CD14-positive monocyte (primary cell): ENCODE data around the gene POMT1. TPM values are rescaled to one million over a fixed set of nuclear protein-coding genes. Genes with fewer than 3 reads are reported as not detected.

Source experiments
- DNase-seq, 3 donors: peaks; one replicate each; pipeline ENCODE4 v3.0.0-alpha.2; 2011 to 2022
- H2AFZ ChIP-seq: 2 replicates; pipeline ENCODE4 v1.6.0; 2012; ENCODE audit warnings: mild to moderate bottlenecking, low read depth, low read length, inconsistent platforms; ENCODE audit not compliant: insufficient read depth, poor library complexity, severe bottlenecking
- H3K27ac ChIP-seq, 2 donors: 1 replicate in 1 of 2; 2 replicates in 1 of 2; pipeline ENCODE4 v1.5.1; 2012 to 2013; ENCODE audit warnings: low read length in 2 of 2, control low read depth in 1 of 2, inconsistent platforms in 1 of 2, low read depth in 1 of 2, mild to moderate bottlenecking in 1 of 2
- H3K27me3 ChIP-seq, 2 donors: one replicate each; pipeline versions ENCODE4 v1.6.0 to v1.6.1; 2011 to 2013; ENCODE audit warnings: low read length in 2 of 2; ENCODE audit not compliant: control insufficient read depth in 2 of 2, insufficient read depth in 2 of 2
- H3K36me3 ChIP-seq, 2 donors: replicated peaks in 1 of 2; 1 replicate in 1 of 2; 2 replicates in 1 of 2; pipeline versions ENCODE4 v1.5.1 to v1.6.1; 2012 to 2013; ENCODE audit warnings: low read length in 2 of 2, control low read depth in 1 of 2, inconsistent platforms in 1 of 2, mild to moderate bottlenecking in 1 of 2; ENCODE audit not compliant: insufficient read depth in 2 of 2, control insufficient read depth in 1 of 2
- H3K4me1 ChIP-seq, 2 donors: 1 replicate in 1 of 2; 2 replicates in 1 of 2; pipeline versions ENCODE4 v1.5.1 to v1.6.1; 2012 to 2013; ENCODE audit warnings: low read length in 2 of 2, control low read depth in 1 of 2, inconsistent platforms in 1 of 2, mild to moderate bottlenecking in 1 of 2, moderate library complexity in 1 of 2; ENCODE audit not compliant: insufficient read depth in 2 of 2, control insufficient read depth in 1 of 2
- H3K4me2 ChIP-seq: replicated peaks from 2 replicates; pipeline ENCODE3; 2012; ENCODE audit warnings: low read length, moderate library complexity, mild to moderate bottlenecking; ENCODE audit not compliant: poor library complexity, severe bottlenecking; ENCODE audit errors: extremely low read depth
- H3K4me3 ChIP-seq, 3 experiments: fragments of 200-600 bp in 1 of 3; sonication (generic) in 1 of 3; replicated peaks in 1 of 3; 1 replicate in 2 of 3; 2 replicates in 1 of 3; pipeline ENCODE4 v1.5.1; 2011 to 2013; ENCODE audit warnings: low read length in 3 of 3, mild to moderate bottlenecking in 3 of 3, control low read depth in 2 of 3, low read depth in 2 of 3, inconsistent platforms in 1 of 3, moderate library complexity in 1 of 3
- H3K79me2 ChIP-seq: 2 replicates; pipeline ENCODE4 v1.6.0; 2012; ENCODE audit warnings: mild to moderate bottlenecking, control low read depth, inconsistent platforms, low read length, moderate library complexity; ENCODE audit not compliant: insufficient read depth
- H3K9ac ChIP-seq: 2 replicates; pipeline ENCODE4 v1.6.0; 2017; ENCODE audit warnings: low read length, mild to moderate bottlenecking; ENCODE audit not compliant: insufficient read depth, poor library complexity, severe bottlenecking
- H3K9me3 ChIP-seq, 2 donors: replicated peaks in 1 of 2; 1 replicate in 1 of 2; 2 replicates in 1 of 2; pipeline versions ENCODE4 v1.5.1 to v1.6.1; 2012 to 2013; ENCODE audit warnings: low read length in 2 of 2, control low read depth in 1 of 2; ENCODE audit not compliant: control insufficient read depth in 1 of 2, insufficient read depth in 1 of 2
- H4K20me1 ChIP-seq: 2 replicates; pipeline ENCODE4 v1.6.0; 2012; ENCODE audit warnings: mild to moderate bottlenecking, low read length, control low read depth, moderate library complexity; ENCODE audit not compliant: insufficient read depth
- H3K27ac Mint-ChIP-seq, 7 donors: one replicate each; pipeline ENCODE4 v1.8.0; 2020; ENCODE audit warnings: mild to moderate bottlenecking in 7 of 7, mixed read lengths in 7 of 7, moderate library complexity in 6 of 7, inconsistent platforms in 2 of 7
- H3K27me3 Mint-ChIP-seq, 3 donors: one replicate each; pipeline ENCODE4 v1.8.0; 2021 to 2022; ENCODE audit warnings: low read depth in 3 of 3, mild to moderate bottlenecking in 3 of 3, mixed read lengths in 3 of 3, moderate library complexity in 3 of 3, inconsistent platforms in 1 of 3
- H3K36me3 Mint-ChIP-seq, 2 donors: one replicate each; pipeline ENCODE4 v1.8.0; 2020; ENCODE audit warnings: mixed read lengths in 2 of 2, inconsistent platforms in 1 of 2, mild to moderate bottlenecking in 1 of 2
- H3K4me1 Mint-ChIP-seq: one replicate; pipeline ENCODE4 v1.8.0; 2020; ENCODE audit warnings: mild to moderate bottlenecking, mixed read lengths
- H3K4me3 Mint-ChIP-seq, 2 donors: one replicate each; pipeline ENCODE4 v1.8.0; 2020; ENCODE audit warnings: mild to moderate bottlenecking in 2 of 2, mixed read lengths in 2 of 2, moderate library complexity in 1 of 2
- H3K9me3 Mint-ChIP-seq, 7 donors: one replicate each; pipeline ENCODE4 v1.8.0; 2020 to 2022; ENCODE audit warnings: mixed read lengths in 7 of 7, mild to moderate bottlenecking in 6 of 7, moderate library complexity in 6 of 7, inconsistent platforms in 2 of 7
- CTCF ChIP-seq: fragments of 200-600 bp; IDR thresholded peaks from one replicate; pipeline ENCODE4 v1.8.0; 2022; ENCODE audit warnings: antibody characterized with exemption, mild to moderate bottlenecking
- WGBS: methylation state at CpG from one replicate; pipeline ENCODE4 v1.1.5; 2013; ENCODE audit warnings: missing lambda C conversion rate; ENCODE audit not compliant: insufficient coverage; 5-methylcytosine and 5-hydroxymethylcytosine counted together
- intact Hi-C, 2 donors: fragments of 100-400 bp; cut with micrococcal nuclease; formaldehyde crosslinking; loops; one replicate each; pipeline versions ENCODE4 v1.15.0 to v1.15.1; 2023
- polyA plus RNA-seq, 3 donors: library from polyadenylated mRNA; depleted of rRNA in 1 of 3; unstranded in 2 of 3; stranded (reverse) in 1 of 3; fragments of 300-500 nt in 2 of 3; fragments of >200 nt in 1 of 3; fragmentation: Illumina TruSeq in 2 of 3; gene quantifications; 1 replicate in 2 of 3; 2 replicates in 1 of 3; pipeline ENCODE4 v1.2.3, GENCODE V29; 2012 to 2021

The POMT1 gene
- polyA plus RNA-seq, 3 donors: 5.9 to 22.3 (median 7.5) TPM

- no peaks in the 10 kb centered on the region for H3K4me1 ChIP-seq
- H4K20me1 ChIP-seq: peaks cover 54% of the 10 kb centered on the region
- H3K27me3 ChIP-seq: no peaks in the 10 kb centered on the region
- Mint-ChIP-seq H3K27me3 (peaks cover 0 to 3% (median 1%) of the 10 kb centered on the region in 3 donors), H3K9me3 (peaks cover 0 to 2% (median 0%) of the 10 kb centered on the region in 7 donors), H3K4me3 (no peak overlapping the region), H3K27ac (peak overlapping the region in 2 of 7 donors; percentile 51 to 63), H3K4me1 (no peaks in the 10 kb centered on the region), H3K36me3 (peaks cover 99% of the 10 kb centered on the region in 2 donors)
- no peaks in the 10 kb centered on the region for H3K9me3 ChIP-seq
- no peak for DNase-seq
- no peak overlapping the region for H3K4me3 ChIP-seq
- no peak overlapping the region for H3K27ac ChIP-seq
- H3K4me2 ChIP-seq: no peak overlapping the region
- WGBS: 83% methylated on average over 8 of the region's 8 CpGs
- intact Hi-C loops: no loop called here
- H3K9ac ChIP-seq: no peak overlapping the region
- no peak for TF ChIP-seq CTCF
- peaks cover 98 to 100% of the 10 kb centered on the region in 2 donors for H3K36me3 ChIP-seq
- no peak overlapping the region for H2AFZ ChIP-seq
- no peaks in the 10 kb centered on the region for H3K79me2 ChIP-seq
Measured at GRCh38 chr9:131490514-131490913, 12.2 kb upstream of the POMT1 start.

GRCh38 chr9:131491001-131491710 is 11.6 kb upstream of the POMT1 start:
- H3K27ac Mint-ChIP-seq: peak overlapping the region in 1 of 7 donors; percentile 51
- no peak overlapping the region for H2AFZ ChIP-seq

More at GRCh38 chr9:131491001-131491710, 11.6 kb upstream of the POMT1 start:
- intact Hi-C loops: no loop called here
- no peak overlapping the region for H3K4me3 Mint-ChIP-seq
- H3K27me3 Mint-ChIP-seq: peaks cover 0 to 3% (median 1%) of the 10 kb centered on the region in 3 donors
- H3K4me1 ChIP-seq: no peaks in the 10 kb centered on the region
- no peaks in the 10 kb centered on the region for H3K4me1 Mint-ChIP-seq
- peaks cover 98 to 99% of the 10 kb centered on the region in 2 donors for H3K36me3 Mint-ChIP-seq
- no peak for TF ChIP-seq CTCF
- DNase-seq: no peak
- H3K9me3 ChIP-seq: no peaks in the 10 kb centered on the region
- peaks cover 50% of the 10 kb centered on the region for H4K20me1 ChIP-seq
- no peaks in the 10 kb centered on the region for H3K79me2 ChIP-seq
- H3K4me2 ChIP-seq: no peak overlapping the region
- H3K9me3 Mint-ChIP-seq: peaks cover 0 to 2% (median 0%) of the 10 kb centered on the region in 7 donors
- no peak overlapping the region for H3K4me3 ChIP-seq
- WGBS: 97% methylated on average over 12 of the region's 20 CpGs
- no peak overlapping the region for H3K27ac ChIP-seq
- H3K9ac ChIP-seq: no peak overlapping the region
- peaks cover 98 to 100% of the 10 kb centered on the region in 2 donors for H3K36me3 ChIP-seq
- H3K27me3 ChIP-seq: no peaks in the 10 kb centered on the region
